Measurements from ENCODE around the gene CDKN2AIPNL.
"Not testable (repeated sequence)": the region's sequence is repeated elsewhere in the genome, so short reads cannot be mapped to it uniquely, and the experiment has no call there.

Gene CDKN2AIPNL

GRCh38 chr5:134426361-134426760 lies 14.7 kb upstream of the CDKN2AIPNL start:
- Histone ChIP-seq H3K27me3 (no peaks in the 10 kb centered on the region), H3K4me2 (no peak overlapping the region), H3K9ac (no peak overlapping the region), H3K4me3 (no peak overlapping the region), H3K27ac (no peak overlapping the region), H4K20me1 (no peaks in the 10 kb centered on the region), H3K9me3 (no peaks in the 10 kb centered on the region), H3K36me3 (no peaks in the 10 kb centered on the region), H3K4me1 (no peaks in the 10 kb centered on the region)
- TF ChIP-seq Cebpa-rat (IDR thresholded peaks at IDR 0.05), result no peak

DNA sequence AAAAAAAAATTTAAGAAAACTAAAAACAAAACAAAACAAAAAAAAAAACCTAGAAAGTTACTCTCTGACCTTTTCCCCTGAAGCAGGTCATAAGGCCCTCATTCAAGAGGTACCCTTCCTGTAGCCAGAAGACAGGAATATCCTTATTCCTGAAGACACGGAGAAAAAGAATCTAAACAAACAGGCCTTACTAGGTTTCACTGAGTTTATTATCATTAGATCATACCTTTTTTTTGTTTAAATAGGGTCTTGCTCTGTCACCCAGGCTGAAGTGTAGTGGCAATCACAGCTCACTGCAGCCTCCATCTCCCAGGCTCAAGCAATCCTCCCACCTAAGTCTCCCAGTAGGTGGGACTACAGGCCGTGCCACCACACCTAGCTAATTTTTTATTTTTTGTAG lies 11.7 kb upstream of the CDKN2AIPNL start:
- Histone ChIP-seq H3K4me1 (no peaks in the 10 kb centered on the region), H4K20me1 (no peaks in the 10 kb centered on the region)
- no peak for TF ChIP-seq Cebpa-rat (IDR thresholded peaks at IDR 0.05)

DNA sequence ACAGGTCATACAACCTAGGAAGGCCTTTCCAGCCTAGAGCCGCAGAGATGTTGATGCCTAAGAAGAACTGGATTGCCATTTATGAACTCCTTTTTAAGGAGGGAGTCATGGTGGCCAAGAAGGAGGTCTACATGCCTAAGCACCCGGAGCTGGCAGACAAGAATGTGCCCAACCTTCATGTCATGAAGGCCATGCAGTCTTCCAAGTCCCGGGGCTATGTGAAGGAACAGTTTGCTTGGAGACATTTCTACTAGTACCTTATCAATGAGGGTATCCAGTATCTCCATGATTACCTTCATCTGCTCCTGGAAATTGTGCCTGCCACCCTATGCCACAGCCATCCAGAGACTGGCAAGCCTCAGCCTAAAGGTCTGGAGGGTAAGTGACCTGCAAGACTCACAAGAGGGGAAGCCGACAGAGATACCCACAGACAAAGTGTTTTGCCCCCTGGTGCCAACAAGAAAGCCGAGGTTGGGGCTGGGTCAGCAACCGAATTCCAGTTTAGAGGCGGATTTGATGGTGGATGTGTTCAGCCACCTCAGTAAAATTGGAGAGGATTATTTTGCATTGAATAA lies 11.2 kb upstream of the CDKN2AIPNL start:
- Histone ChIP-seq H3K4me3 (no peak overlapping the region), H3K4me1 (no peaks in the 10 kb centered on the region), H3K27ac (no peak overlapping the region), H3K27me3 (no peaks in the 10 kb centered on the region), H3K4me2 (no peak overlapping the region), H3K9me3 (0 out of 2 replicates have a peak, but pooled peaks cover 10% of the 10 kb centered on the region), H3K9ac (no peak overlapping the region), H4K20me1 (no peaks in the 10 kb centered on the region), H3K36me3 (no peaks in the 10 kb centered on the region)
- TF ChIP-seq Cebpa-rat (IDR thresholded peaks at IDR 0.05), result no peak

More for the DNA sequence above, 11.7 kb upstream of the CDKN2AIPNL start:
- no peak overlapping the region for H3K27ac ChIP-seq
- no peaks in the 10 kb centered on the region for H3K36me3 ChIP-seq
- H3K9me3 ChIP-seq, result 0 out of 2 replicates have a peak, but pooled peaks cover 10% of the 10 kb centered on the region
- H3K4me2 ChIP-seq, result no peak overlapping the region
- H3K9ac ChIP-seq, result no peak overlapping the region
- no peak overlapping the region for H3K4me3 ChIP-seq
- no peaks in the 10 kb centered on the region for H3K27me3 ChIP-seq

DNA sequence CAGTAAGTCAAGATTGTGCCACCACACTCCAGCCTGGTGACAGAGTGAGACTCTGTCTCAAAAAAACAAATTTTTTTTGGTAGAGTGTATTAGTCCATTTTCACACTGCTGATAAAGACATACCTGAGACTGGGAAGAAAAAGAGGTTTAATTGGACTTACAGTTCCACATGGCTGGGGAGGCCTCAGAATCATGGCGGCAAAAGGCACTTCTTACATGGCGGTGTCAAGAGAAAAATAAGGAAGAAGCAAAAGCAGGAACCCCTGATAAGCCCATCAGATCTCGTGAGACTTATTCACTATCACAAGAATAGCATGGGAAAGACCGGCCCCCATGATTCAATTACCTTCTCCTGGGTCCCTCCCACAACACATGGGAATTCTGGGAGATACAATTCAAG lies 9.4 kb upstream of the CDKN2AIPNL start:
- H3K4me2 ChIP-seq, H3K9ac ChIP-seq, H3K36me3 ChIP-seq, H4K20me1 ChIP-seq, H3K4me3 ChIP-seq, H3K27ac ChIP-seq, H3K4me1 ChIP-seq, H3K27me3 ChIP-seq: not testable (repeated sequence)
- H3K9me3 ChIP-seq, result 0 out of 2 replicates have a peak, but pooled peaks cover 10% of the 10 kb centered on the region

GRCh38 chr5:134420343-134420742 lies 8.7 kb upstream of the CDKN2AIPNL start:
- H3K9ac ChIP-seq, result no peak overlapping the region
- H3K4me1 ChIP-seq, result no peaks in the 10 kb centered on the region
- no peak overlapping the region for H3K27ac ChIP-seq
- TF ChIP-seq Cebpa-rat (IDR thresholded peaks at IDR 0.05), result no peak
- H3K36me3 ChIP-seq, result no peaks in the 10 kb centered on the region
- H3K27me3 ChIP-seq, result no peaks in the 10 kb centered on the region
- H4K20me1 ChIP-seq, result no peaks in the 10 kb centered on the region
- no peak overlapping the region for H3K4me2 ChIP-seq
- H3K9me3 ChIP-seq, result 0 out of 2 replicates have a peak, but pooled peaks cover 10% of the 10 kb centered on the region
- no peak overlapping the region for H3K4me3 ChIP-seq

DNA sequence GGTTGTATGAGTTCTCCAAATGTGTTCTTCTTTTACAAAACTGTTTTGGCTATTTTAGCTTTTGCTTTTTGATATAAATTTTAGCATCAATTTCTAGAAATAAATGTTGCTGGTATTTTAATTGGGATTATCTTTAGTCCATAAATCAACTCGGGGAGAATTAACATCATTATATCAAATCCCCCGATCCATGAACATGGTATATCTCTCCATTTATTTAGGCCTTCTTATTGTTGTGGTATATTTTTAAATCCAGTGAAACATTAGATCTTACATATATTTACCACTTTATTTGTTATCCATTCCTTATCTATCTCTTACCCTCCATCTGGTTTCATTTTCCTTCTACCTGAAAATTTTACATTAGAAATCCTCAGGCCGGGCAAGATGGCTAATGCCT lies 7.3 kb upstream of the CDKN2AIPNL start:
- 0 out of 2 replicates have a peak, but pooled peaks cover 10% of the 10 kb centered on the region for H3K9me3 ChIP-seq
- H3K9ac ChIP-seq, result no peak overlapping the region
- no peaks in the 10 kb centered on the region for H3K27me3 ChIP-seq
- H3K4me3 ChIP-seq, result no peak overlapping the region
- no peak overlapping the region for H3K27ac ChIP-seq
- H4K20me1 ChIP-seq, result no peaks in the 10 kb centered on the region
- H3K4me1 ChIP-seq, result no peaks in the 10 kb centered on the region
- H3K36me3 ChIP-seq, result no peaks in the 10 kb centered on the region
- no peak overlapping the region for H3K4me2 ChIP-seq
- TF ChIP-seq Cebpa-rat (IDR thresholded peaks at IDR 0.05), result no peak

- H3K36me3 ChIP-seq, result no peaks in the 10 kb centered on the region
- TF ChIP-seq Cebpa-rat (IDR thresholded peaks at IDR 0.05), result no peak
- H3K27ac ChIP-seq, result no peak overlapping the region
- H3K4me3 ChIP-seq, result no peak overlapping the region
- no peak overlapping the region for H3K4me2 ChIP-seq
- H4K20me1 ChIP-seq, result no peaks in the 10 kb centered on the region
- H3K27me3 ChIP-seq, result no peaks in the 10 kb centered on the region
- no peaks in the 10 kb centered on the region for H3K4me1 ChIP-seq
- H3K9ac ChIP-seq, result no peak overlapping the region
- H3K9me3 ChIP-seq, result 0 out of 2 replicates have a peak, but pooled peaks cover 10% of the 10 kb centered on the region
Observed at GRCh38 chr5:134417707-134418106, 6.0 kb upstream of the CDKN2AIPNL start.

- Histone ChIP-seq H3K36me3 (peaks cover 17% of the 10 kb centered on the region), H4K20me1 (no peaks in the 10 kb centered on the region), H3K27me3 (no peaks in the 10 kb centered on the region), H3K9ac (no peak overlapping the region), H3K4me3 (no peak overlapping the region), H3K27ac (no peak overlapping the region), H3K9me3 (no peaks in the 10 kb centered on the region), H3K4me1 (peaks cover 21% of the 10 kb centered on the region), H3K4me2 (no peak overlapping the region)
- no peak for TF ChIP-seq Cebpa-rat (IDR thresholded peaks at IDR 0.05)
Observed at GRCh38 chr5:134413046-134413445, 1.4 kb upstream of the CDKN2AIPNL start.

DNA sequence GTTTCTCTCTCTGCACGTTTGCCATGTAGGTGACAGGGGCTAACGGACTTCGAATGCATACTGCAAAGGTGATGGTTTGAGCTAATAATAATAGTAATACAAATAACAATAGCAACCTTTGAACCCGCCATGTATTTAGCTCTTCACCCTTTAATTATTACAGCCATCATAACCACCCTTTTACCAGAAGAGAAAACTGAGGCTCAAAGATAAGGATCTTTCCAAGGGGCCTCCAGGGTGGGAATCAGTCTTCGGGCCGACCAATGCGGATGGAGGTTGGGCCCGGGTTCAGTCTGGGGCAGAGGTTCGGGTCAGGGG lies 494 bp downstream of the CDKN2AIPNL start:
- H3K9ac ChIP-seq, result peak overlapping the region; percentile 92
- no peaks in the 10 kb centered on the region for H3K27me3 ChIP-seq
- peak overlapping the region; percentile 95 for H3K4me3 ChIP-seq
- TF ChIP-seq Cebpa-rat (IDR thresholded peaks at IDR 0.05), result no peak
- peaks cover 21% of the 10 kb centered on the region for H3K4me1 ChIP-seq
- H3K4me2 ChIP-seq, result peak overlapping the region; percentile 88
- H3K27ac ChIP-seq, result peak overlapping the region; percentile 87
- peaks cover 14% of the 10 kb centered on the region for H4K20me1 ChIP-seq
- peaks cover 35% of the 10 kb centered on the region for H3K36me3 ChIP-seq
- H3K9me3 ChIP-seq, result no peaks in the 10 kb centered on the region

DNA sequence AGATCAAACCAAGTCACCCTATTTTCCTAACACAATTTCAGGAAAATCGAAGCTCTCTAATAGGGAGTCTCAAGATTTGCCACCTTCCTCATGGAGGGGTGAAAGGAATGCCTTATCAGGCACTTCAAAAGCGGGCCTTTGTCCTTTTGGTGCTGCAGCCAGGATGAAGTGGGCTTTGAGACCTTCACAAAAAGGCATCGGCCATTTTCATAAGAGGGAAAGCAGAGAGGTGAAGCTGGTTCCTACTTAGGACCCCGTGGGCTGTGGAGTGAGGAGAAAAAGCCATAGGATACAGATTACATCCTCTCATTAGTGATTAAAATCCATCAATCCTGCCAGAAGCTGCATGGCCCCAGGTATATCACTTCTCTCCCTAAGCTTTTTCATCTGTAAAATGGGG lies 859 bp downstream of the CDKN2AIPNL start:
- Histone ChIP-seq H3K36me3 (peaks cover 38% of the 10 kb centered on the region), H3K9me3 (no peaks in the 10 kb centered on the region), H3K27me3 (no peaks in the 10 kb centered on the region), H3K27ac (peak overlapping the region; percentile 87), H3K4me1 (peaks cover 21% of the 10 kb centered on the region), H3K4me2 (peak overlapping the region; percentile 88), H3K9ac (peak overlapping the region; percentile 92), H3K4me3 (peak overlapping the region; percentile 95), H4K20me1 (peaks cover 17% of the 10 kb centered on the region)
- TF ChIP-seq Cebpa-rat (IDR thresholded peaks at IDR 0.05), result no peak

DNA sequence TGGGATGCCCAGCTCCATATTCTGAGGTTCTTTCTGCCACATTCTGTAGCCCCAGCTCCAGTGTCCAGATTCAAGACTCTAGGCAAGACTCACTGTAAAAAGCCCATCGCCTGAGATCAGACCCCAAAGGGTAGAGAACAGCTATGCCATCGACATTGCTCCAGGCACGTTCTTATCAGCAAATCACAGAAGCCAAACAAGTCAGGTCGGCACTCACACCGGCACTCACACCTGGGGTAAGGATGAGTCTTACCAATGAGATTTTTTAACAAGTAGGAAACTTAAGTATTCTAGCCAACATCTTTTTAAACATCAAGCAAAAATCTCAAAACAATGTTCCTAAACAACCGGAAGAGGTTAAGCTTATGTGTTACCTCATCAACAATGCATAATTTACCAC lies 2.4 kb downstream of the CDKN2AIPNL start:
- no peaks in the 10 kb centered on the region for H3K9me3 ChIP-seq
- peaks cover 50% of the 10 kb centered on the region for H3K36me3 ChIP-seq
- H3K4me1 ChIP-seq, result peaks cover 21% of the 10 kb centered on the region
- H3K4me2 ChIP-seq, result no peak overlapping the region
- H3K4me3 ChIP-seq, result no peak overlapping the region
- H3K27ac ChIP-seq, result no peak overlapping the region
- TF ChIP-seq Cebpa-rat (IDR thresholded peaks at IDR 0.05), result no peak
- peaks cover 17% of the 10 kb centered on the region for H4K20me1 ChIP-seq
- H3K27me3 ChIP-seq, result no peaks in the 10 kb centered on the region
- no peak overlapping the region for H3K9ac ChIP-seq
